Erythroblast (primary cell): Measurements from ENCODE around the gene GPC5.

Experiments used
- DNase-seq, 2 experiments: peaks; one replicate each; lab custom pipeline; 2025; lab: John Stamatoyannopoulos, UW
- GATA1 ChIP-seq: IDR thresholded peaks from 2 replicates; pipeline ENCODE4 v1.6.1; 2011; ENCODE audit warnings: low read depth, mild to moderate bottlenecking, control low read depth, low read length, moderate library complexity
- POLR2A ChIP-seq: IDR thresholded peaks from 2 replicates; pipeline ENCODE4 v1.6.1; 2011; ENCODE audit warnings: mild to moderate bottlenecking, low read length

The GPC5 gene

DNA sequence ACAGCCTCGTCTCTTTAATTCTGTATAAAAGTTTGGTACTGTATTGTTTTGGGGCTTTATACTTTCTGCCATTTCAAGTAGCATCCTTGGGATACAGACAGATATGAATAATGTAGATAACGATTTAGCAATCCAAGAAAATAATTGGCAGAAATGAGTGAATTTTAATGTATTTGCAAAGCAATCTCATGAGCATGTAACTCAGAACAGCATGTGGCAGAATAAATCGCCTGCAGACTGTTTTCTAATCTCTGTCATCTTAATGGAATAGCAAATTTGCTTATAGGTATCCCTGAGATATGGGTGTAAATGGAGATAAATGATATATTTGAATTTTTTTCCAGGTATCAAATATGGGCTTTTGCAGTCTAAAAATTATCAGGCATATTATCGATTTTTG lies 166.0 kb downstream of the GPC5 start:
- no peak for DNase-seq
- TF ChIP-seq POLR2A (no peak), GATA1 (no peak)

DNA sequence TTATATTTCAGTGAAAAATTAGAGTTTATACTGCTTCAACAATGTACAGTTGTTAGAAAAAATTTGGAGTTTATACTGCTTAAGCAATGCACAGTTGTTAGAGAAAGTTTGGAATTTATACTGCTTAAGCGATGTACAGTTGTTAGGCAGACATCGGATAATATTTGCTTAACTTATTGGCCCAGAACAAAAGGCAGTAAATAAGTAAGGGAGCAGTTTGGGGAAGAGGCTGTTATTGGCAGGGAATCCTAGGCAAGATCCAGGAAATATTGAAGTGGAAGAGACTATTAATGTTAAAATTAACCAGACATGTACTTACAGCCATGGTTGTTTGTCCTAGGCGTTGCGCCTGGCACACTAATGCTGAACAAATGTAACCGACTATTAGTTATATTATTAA lies 166.9 kb downstream of the GPC5 start:
- DNase-seq, result no peak
- no peak for TF ChIP-seq GATA1

GRCh38 chr13:91567485-91568207 lies 169.2 kb downstream of the GPC5 start:
- no peak for TF ChIP-seq POLR2A
- no peak for TF ChIP-seq GATA1
- no peak for DNase-seq

- TF ChIP-seq GATA1, result no peak
- TF ChIP-seq POLR2A, result no peak
- DNase-seq, result no peak
Observed at GRCh38 chr13:91571681-91572080, 173.3 kb downstream of the GPC5 start.

- no peak for DNase-seq
- TF ChIP-seq GATA1 (no peak), POLR2A (no peak)
Observed at GRCh38 chr13:91572439-91572838, 174.0 kb downstream of the GPC5 start.

DNA sequence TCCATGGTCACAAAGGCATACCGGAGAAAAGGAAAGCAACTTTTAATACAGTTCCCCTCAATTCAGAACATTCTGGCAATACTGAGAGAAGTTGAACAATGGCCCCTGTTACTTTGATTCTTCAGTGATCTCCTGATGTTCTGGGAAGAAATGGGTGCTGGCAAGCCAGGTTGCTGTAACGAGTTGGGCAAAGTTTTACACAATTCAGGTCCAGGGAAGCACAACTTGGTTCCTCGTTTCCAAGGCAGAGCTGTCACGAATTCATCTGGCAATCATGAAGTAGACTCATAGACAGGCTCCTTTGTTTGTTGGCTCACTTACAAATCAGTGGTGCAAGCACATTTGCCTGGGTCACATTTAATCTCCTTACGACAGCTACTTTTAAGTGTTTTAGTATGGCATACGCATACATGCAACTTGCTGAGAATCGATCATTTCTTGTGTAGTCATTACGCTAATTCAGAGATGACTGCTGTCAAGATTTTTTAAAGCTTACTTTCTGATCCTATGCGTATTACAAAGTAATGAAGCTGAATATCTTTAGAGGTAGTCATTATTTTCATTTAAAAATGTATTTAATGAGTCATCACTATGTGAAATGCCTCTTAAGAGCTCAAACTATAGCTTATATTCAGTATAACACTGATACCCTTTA lies 174.7 kb downstream of the GPC5 start:
- DNase-seq, result no peak
- TF ChIP-seq GATA1 (no peak), POLR2A (no peak)

DNA sequence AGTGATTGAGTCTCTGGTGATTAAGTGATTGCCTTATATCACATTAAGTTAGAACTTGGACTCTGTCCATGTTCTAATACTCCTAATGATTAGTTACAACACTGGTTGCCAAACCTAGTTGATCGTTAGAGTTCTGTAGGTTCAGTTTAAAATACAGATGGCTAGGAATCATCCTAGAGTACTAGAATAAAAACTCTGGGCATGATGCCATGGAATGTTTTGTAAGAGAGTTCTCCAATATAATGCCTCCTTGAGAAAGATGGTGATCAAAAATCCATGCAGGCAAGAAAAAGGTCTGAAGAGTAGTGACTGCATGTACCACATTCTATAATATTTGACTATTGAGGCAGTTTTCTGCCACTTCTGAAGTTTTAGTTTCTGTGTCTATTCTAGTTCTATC lies 176.3 kb downstream of the GPC5 start:
- no peak for TF ChIP-seq POLR2A
- no peak for TF ChIP-seq GATA1
- no peak for DNase-seq

GRCh38 chr13:91576590-91576989 lies 178.2 kb downstream of the GPC5 start:
- peak; percentile 0 to 20 for DNase-seq
- no peak for TF ChIP-seq GATA1
- TF ChIP-seq POLR2A, result no peak

DNA sequence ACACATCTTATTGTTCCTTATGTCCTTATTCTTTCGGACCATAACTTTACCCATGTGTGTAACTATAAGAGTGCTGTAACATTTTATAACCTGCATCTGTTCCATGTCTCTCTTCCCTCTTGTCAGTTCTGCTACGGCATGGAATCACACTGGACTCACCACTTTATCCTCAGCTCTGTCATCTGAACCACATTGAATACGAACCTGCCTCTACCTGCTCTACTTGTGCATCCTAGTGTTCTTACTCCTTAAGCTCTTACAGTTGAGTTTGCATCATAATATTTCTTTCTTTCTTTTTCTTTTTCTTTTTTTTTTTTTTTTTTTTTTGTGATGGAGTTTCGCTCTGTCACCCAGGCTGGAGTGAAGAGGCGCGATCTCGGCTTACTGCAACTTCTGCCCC lies 180.9 kb downstream of the GPC5 start:
- no peak for TF ChIP-seq POLR2A
- TF ChIP-seq GATA1, result no peak
- no peak for DNase-seq

DNA sequence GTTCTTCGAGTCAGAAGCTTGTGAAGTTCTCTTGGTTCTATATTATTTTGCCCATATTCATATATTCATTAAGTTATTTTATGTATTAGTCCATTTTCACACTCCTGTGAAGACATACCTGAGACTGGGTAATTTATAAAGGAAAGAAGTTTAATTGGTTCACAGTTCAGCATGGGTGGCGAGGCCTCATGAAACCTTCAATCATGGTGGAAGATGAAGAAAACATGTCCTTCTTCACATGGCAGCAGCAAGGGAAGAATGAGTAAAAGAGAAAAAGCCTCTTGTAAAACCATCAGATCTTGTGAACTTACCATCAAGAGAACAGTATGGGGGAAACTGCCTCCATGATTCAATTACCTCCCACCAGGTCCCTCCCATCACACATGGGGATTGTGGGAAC lies 182.3 kb downstream of the GPC5 start:
- DNase-seq, result no peak
- no peak for TF ChIP-seq GATA1
- TF ChIP-seq POLR2A, result no peak

- TF ChIP-seq GATA1 (no peak), POLR2A (no peak)
- DNase-seq, result no peak
Observed at GRCh38 chr13:91586609-91587008, 188.2 kb downstream of the GPC5 start.

- DNase-seq, result no peak
- TF ChIP-seq POLR2A (no peak), GATA1 (no peak)
Observed at GRCh38 chr13:91588541-91588940, 190.1 kb downstream of the GPC5 start.

- TF ChIP-seq POLR2A (no peak), GATA1 (no peak)
Observed at GRCh38 chr13:91592056-91593014, 193.9 kb downstream of the GPC5 start.

GRCh38 chr13:91593456-91593855 lies 195.0 kb downstream of the GPC5 start:
- no peak for DNase-seq
- TF ChIP-seq GATA1, result no peak
- no peak for TF ChIP-seq POLR2A

More at GRCh38 chr13:91592056-91593014, 193.9 kb downstream of the GPC5 start:
- no peak for DNase-seq
